Measurements from ENCODE around the gene IRF6. TPM values are rescaled to one million over a fixed set of nuclear protein-coding genes. Genes with fewer than 3 reads are reported as not detected.
A peak's percentile ranks its signal among the peaks of the same experiment; 100 is the strongest.

IRF6 gene
- 10 to 100 TPM in 3 of 4 donors, under 1 TPM in 1; 0.52 to 22.5 (median 17.6) TPM for polyA plus RNA-seq (ENCODE audit: insufficient read length in 4 of 4)

DNA sequence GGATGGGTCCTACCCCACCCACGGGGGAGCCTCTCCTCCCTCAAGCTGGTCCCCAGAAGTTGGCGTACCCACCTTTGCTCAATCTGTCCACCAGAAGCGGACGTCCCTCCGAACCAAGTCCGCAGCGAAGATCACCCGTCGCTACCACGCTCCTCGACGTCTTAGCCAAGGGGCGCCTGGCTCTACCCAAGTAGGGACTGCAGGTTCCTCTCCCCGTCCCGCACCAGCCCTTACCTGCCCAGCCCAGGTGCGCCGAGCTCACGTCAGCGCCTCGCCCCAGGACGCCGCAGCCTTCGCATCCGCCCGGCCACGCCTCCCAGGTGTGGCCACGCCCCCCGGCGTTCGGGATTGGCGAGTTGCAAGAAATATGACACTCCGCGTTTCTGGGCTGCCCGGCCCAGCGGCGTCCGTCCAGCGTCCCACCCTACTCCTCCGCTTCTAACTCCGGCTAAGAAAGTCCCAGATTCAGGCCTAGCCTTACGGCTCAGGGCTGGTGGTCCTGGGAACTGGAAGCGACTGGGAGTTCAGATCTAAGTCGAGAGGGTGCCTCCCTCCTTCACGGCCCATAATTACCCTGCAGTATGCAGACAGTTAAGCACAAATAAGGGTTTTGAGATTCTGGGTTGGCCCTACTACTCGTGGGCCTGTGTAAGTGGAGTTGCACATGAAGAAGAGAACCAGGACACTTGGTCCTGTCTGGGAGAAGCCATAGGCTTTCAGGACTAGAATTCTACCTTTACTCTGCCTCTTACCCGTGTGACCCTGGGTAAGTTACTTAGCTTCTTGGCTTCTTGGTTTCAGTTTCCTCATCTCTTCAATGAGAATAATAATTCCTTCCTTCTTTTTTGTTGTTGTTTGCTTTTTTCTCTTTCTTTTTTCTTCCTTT is at the start of gene IRF6:
IRF6 (minus strand) TSS at position 268 of the 886 bp plus-strand sequence. CDS start 4,729 bp downstream, outside the sequence.
- peak in 3 of 4 donors; percentile 67 to 76 (median 69) for DNase-seq (ENCODE audit: low read depth in 4 of 4, low spot score in 3 of 4)

DNA sequence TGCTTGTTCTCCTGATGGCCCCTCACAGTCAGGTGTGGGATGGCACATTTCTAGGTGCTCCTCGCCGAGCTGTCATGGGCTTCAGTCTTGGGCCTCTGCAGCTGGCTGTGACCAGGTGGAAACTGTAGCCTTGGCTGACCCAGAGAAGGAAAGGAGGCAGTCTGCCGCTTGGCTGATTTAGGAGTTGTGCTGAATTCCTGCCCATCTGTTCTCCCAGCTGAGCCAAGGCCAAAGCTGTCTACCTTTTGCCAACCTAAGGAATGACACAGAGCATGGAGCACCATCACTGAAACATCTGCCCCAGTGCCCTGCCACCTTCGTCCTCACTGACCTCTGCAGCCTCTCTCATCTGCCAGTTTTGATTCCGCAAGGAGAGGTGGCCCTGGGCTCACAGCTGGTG is 49.7 kb upstream of the IRF6 start:
- DNase-seq (ENCODE audit: low read depth in 4 of 4, low spot score in 3 of 4) = no peak

GRCh38 chr1:209855006-209855405 is 49.1 kb upstream of the IRF6 start:
- DNase-seq (ENCODE audit: low read depth in 4 of 4, low spot score in 3 of 4) = no peak

GRCh38 chr1:209854196-209854595 is 48.3 kb upstream of the IRF6 start:
- no peak for DNase-seq (ENCODE audit: low read depth in 4 of 4, low spot score in 3 of 4)

- DNase-seq (ENCODE audit: low read depth in 4 of 4, low spot score in 3 of 4) = no peak
These were observed 47.7 kb upstream of the IRF6 start for GRCh38 chr1:209853676-209854075.

DNA sequence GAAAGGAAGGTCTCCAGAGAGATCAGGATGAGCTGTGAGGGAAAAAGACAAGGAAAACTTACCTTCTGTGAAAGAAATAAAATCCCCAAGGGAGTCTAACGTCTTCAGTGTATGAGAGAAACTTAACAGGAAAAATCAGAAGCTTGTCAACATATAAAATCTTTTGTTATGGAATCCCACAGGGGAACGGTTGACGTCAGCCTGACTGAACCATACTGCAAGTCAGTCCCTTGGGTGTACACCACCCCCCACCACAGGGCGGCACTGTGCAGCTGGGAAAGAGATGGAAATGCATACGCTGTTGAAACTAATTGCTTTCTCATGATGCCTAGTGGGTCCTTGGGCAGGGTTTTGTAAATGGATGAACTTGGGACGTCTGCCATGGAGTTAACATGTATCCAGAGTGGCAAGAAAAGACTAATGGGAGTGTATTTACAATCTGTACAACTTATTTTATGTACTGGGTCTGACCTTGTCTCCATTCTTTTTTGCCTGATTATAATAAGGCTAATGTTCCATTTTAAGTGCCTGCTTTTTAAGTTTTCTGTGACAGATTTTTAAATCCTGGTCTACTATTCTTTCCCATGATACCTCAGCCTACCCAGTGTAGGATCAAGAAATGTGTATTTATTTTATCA is 44.5 kb upstream of the IRF6 start:
- no peak for DNase-seq (ENCODE audit: low read depth in 4 of 4, low spot score in 3 of 4)

GRCh38 chr1:209849388-209849787 is 43.4 kb upstream of the IRF6 start:
- no peak for DNase-seq (ENCODE audit: low read depth in 4 of 4, low spot score in 3 of 4)

GRCh38 chr1:209845408-209845725 is 39.4 kb upstream of the IRF6 start:
- DNase-seq (ENCODE audit: low read depth in 4 of 4, low spot score in 3 of 4) = no peak

DNA sequence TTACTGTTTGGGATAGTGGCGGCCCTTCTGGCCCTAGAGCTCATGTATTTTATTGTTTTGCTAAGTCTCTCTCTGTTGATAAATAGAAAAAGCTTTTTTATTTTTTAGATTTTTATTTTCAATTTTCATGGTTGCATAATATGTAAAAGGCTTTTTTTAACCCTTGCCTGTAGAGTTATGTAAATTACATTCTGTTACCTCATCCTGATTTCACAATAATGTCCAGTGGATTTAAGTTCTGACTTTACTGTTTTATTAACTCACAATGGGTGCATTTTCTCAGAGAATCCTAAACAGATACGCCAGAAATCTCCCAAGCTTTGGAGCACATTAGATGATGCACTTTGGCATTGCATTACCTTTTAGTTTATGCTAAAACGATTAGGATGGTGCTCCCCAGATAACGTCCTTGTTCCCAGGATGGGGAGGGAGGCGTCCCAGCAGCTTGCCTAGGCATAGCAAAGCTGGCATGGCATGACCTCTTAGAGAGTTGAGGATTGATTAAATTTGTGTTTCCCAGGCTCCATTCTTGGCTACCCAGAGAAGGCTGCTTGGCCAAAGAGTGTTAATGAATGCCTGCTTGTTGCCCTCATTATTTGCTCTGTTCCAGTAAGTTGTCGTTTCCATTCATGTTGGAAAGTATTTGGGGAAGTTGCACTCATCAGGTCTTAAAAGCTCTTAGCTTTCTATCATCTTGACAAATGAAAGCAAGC is 38.9 kb upstream of the IRF6 start:
- no peak for DNase-seq (ENCODE audit: low read depth in 4 of 4, low spot score in 3 of 4)

- no peak for DNase-seq (ENCODE audit: low read depth in 4 of 4, low spot score in 3 of 4)
These were observed 34.7 kb upstream of the IRF6 start for GRCh38 chr1:209840611-209841010.

- no peak for DNase-seq (ENCODE audit: low read depth in 4 of 4, low spot score in 3 of 4)
These were observed 34.1 kb upstream of the IRF6 start for GRCh38 chr1:209839875-209840546.

GRCh38 chr1:209838537-209838936 is 32.6 kb upstream of the IRF6 start:
- no peak for DNase-seq (ENCODE audit: low read depth in 4 of 4, low spot score in 3 of 4)

DNA sequence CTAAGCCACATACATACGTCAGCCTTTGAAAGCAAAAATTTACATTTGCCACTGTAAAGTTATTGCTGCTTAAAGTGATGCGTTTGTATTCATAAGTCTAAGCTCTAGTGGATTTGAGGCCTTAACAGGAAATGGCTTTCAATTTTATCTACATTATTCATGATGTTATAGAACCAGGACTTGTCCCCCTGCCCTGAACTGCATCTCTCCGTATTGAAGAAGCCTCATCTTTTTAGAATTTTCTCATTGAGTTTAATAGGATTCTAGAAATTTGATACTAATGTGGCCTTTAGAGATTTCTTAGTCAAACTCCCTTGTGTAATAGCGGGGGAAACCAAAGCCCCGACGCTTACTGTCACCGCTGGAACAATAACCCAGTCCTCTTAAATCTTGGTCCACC is 31.7 kb upstream of the IRF6 start:
- DNase-seq (ENCODE audit: low read depth in 4 of 4, low spot score in 3 of 4) = no peak

DNA sequence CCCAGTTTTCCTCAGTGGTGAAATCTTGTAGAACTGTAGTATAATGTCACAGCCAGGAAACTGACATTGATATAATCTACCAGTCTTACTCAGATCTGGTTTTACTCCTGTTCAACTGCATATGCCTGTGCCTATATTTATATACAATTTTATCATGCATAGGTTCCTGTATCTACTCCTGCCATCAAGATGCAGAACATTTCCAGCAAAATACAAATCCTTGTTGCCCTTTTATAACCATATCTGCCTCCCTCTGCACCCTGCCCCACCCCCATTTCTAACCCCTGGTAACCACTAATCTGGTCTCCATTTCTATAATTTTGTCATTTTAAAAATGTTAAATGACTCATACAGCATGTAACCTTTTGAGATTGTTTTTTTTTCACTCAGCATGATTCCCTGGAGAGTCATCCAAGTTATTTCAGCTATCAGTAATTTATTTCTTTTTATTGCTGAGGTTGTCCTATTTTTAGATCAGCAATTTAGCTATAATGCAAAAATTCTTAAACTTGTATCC is 29.9 kb upstream of the IRF6 start:
- no peak for DNase-seq (ENCODE audit: low read depth in 4 of 4, low spot score in 3 of 4)

GRCh38 chr1:209831615-209832014 is 25.7 kb upstream of the IRF6 start:
- DNase-seq (ENCODE audit: low read depth in 4 of 4, low spot score in 3 of 4) = no peak

- no peak for DNase-seq (ENCODE audit: low read depth in 4 of 4, low spot score in 3 of 4)
These were observed 24.8 kb upstream of the IRF6 start for GRCh38 chr1:209830722-209831121.

DNA sequence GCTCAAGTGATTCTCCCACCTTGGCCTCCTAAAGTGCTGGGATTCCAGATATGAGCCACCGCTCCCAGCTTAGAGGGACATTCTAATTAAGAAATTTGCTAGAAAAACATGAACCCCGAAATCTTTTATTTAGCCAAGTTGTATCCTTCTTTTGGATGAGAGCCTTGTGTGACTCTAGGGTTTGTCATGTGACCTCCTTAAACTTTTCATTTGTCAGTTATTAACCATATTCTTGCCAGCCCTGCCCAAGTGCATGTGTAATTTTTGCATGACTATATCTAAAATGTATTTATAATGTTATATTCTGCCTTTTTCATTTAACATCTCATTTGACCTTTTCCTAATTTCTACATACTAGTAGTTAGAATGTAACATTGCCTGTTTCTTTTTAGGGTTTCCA is 23.8 kb upstream of the IRF6 start:
- DNase-seq (ENCODE audit: low read depth in 4 of 4, low spot score in 3 of 4) = no peak

- peak; percentile 83 to 93 (median 88) for DNase-seq (ENCODE audit: low read depth in 4 of 4, low spot score in 3 of 4)
These were observed 21.7 kb upstream of the IRF6 start, which contains the start of gene UTP25 for GRCh38 chr1:209827384-209828262. TSS of gene UTP25 (plus strand) at chr1:209827972. CDS start at chr1:209828064, 92 bp downstream.

DNA sequence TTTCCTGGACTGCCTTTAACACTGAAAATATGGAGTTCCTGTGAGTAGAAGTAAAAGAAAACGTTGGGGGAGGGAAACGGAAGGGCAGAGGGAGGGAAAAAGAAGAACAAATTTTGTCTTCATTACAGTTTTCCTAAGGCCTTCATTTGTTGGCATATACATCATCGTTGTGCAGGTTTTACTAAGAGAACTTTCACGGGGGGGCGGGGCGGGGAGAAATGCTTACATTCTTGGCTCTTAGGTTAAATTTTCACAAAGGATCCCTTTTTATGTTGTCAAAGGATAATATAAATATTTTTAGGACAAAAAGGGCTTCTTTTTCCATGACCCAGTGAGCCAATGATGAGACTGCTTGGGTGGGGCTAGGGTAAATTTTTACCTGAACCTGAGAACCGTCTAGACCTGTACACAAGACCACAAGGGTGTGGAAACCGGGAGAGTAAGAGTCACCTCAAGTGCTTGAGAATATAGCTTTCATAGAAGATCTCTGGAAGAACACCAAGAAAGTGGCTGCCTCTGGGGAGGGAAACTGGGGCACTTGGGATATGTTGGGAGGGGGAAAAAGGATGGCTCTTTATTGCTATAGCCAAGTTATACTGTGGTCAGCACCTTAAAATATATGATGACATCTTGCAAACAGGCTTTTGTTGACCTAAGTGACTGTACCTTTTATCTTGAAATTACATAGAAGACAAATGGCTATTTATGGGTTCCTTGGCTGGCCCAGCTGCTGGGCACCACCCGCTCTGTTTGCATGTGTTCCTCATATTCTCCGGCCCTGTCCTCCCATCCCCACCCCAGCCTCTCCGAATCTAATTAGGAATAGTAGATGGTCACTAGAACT is 19.9 kb upstream of the IRF6 start:
- no peak for DNase-seq (ENCODE audit: low read depth in 4 of 4, low spot score in 3 of 4)
